Measurements from ENCODE around the gene RESP18.

DNA sequence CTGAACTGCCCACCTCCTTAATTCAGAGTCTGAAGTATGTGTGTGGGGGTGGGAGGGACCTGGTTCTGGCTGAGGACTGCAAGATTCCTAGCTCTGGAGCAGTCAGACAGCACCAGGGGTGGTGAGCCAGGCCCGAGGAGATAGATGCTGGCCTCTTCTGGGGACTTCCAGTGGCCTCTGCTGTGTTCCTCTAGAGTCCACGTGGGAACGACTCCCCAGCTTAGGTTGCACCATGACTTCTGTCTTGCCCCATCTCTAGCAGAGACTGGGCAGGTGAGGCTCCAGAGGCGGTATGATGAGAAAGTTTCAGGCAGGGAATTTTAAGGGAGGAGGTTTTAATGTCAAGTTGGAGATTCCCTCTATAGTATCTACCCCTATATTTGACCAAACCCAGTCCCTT, 22.0 kb upstream of the RESP18 start:
- TF ChIP-seq, protein P1, sequence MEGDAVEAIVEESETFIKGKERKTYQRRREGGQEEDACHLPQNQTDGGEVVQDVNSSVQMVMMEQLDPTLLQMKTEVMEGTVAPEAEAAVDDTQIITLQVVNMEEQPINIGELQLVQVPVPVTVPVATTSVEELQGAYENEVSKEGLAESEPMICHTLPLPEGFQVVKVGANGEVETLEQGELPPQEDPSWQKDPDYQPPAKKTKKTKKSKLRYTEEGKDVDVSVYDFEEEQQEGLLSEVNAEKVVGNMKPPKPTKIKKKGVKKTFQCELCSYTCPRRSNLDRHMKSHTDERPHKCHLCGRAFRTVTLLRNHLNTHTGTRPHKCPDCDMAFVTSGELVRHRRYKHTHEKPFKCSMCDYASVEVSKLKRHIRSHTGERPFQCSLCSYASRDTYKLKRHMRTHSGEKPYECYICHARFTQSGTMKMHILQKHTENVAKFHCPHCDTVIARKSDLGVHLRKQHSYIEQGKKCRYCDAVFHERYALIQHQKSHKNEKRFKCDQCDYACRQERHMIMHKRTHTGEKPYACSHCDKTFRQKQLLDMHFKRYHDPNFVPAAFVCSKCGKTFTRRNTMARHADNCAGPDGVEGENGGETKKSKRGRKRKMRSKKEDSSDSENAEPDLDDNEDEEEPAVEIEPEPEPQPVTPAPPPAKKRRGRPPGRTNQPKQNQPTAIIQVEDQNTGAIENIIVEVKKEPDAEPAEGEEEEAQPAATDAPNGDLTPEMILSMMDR (IDR thresholded peaks at IDR 0.05): no peak
- TF ChIP-seq EZH2 (IDR thresholded peaks at IDR 0.05) (no peak), EZH2phosphoT487 (IDR thresholded peaks at IDR 0.05) (no peak)

Measured in neural progenitor cell (in vitro differentiated cells).